GM12872 (cell line): Measurements from ENCODE around the gene ERICH2.

Source experiments
- TF ChIP-seq, protein P1 (sequence below): IDR thresholded peaks from 3 replicates; pipeline ENCODE4 v1.5.1; 2011; ENCODE audit warnings: low read depth, mild to moderate bottlenecking, low read length, moderate library complexity; ENCODE audit not compliant: insufficient read depth

The ERICH2 gene

DNA sequence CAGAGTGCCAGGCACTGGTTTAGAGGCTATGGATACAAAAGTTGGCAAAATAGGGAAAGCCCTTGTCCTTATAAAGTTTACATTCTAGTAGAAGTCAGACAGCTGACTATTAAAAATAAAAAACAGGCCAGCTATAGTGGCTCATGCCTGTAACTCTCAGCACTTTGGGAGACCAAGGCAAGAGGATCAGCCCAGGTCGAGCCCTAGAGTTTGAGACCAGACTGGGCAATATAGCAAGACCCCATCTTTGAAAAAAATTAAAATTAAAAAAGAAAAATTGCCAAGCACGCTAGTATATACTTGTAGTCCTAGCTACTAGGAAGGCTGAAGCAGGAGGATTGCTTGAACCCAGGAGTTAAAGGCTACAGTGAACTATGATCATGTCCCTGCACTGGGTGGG is 12.5 kb downstream of the ERICH2 start:
- TF ChIP-seq, protein P1, sequence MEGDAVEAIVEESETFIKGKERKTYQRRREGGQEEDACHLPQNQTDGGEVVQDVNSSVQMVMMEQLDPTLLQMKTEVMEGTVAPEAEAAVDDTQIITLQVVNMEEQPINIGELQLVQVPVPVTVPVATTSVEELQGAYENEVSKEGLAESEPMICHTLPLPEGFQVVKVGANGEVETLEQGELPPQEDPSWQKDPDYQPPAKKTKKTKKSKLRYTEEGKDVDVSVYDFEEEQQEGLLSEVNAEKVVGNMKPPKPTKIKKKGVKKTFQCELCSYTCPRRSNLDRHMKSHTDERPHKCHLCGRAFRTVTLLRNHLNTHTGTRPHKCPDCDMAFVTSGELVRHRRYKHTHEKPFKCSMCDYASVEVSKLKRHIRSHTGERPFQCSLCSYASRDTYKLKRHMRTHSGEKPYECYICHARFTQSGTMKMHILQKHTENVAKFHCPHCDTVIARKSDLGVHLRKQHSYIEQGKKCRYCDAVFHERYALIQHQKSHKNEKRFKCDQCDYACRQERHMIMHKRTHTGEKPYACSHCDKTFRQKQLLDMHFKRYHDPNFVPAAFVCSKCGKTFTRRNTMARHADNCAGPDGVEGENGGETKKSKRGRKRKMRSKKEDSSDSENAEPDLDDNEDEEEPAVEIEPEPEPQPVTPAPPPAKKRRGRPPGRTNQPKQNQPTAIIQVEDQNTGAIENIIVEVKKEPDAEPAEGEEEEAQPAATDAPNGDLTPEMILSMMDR: no peak

DNA sequence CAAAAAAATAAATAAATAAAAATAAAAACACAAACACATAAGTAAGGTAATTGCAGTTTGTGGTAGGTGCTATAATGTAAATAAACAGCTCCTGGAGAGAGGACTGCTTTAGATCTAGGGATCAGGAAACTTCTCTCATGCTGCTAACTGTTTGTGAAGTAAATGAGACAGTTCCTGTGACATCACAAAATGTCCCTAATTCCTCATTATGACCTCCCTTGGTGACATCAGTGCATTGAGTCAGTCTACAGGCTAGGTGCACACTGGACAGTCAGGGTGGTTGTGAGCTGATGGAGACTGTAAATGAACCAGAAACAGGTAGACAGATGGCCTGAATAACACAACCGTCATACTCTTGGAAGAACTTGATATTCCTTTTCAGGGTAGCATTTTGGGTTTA is 13.4 kb downstream of the ERICH2 start:
- TF ChIP-seq, protein P1: no peak

DNA sequence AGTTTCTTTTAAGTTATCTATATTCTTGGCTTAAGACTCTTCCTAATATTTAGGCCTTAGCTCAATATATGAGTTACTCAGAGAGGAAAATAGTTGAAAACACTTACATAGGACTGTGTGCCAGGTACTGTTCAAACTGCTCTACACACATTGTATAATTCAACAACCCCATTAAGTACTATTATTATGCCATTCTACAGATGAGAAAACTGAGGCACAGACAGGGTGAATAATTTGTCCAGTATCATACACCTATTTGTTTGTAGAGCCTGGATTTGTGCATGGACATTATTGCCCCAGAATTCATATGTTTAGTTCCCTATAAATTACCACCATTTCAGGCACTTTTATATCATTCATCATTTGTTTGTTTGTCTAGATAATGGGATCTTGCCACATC is 28.8 kb downstream of the ERICH2 start:
- TF ChIP-seq, protein P1: no peak

DNA sequence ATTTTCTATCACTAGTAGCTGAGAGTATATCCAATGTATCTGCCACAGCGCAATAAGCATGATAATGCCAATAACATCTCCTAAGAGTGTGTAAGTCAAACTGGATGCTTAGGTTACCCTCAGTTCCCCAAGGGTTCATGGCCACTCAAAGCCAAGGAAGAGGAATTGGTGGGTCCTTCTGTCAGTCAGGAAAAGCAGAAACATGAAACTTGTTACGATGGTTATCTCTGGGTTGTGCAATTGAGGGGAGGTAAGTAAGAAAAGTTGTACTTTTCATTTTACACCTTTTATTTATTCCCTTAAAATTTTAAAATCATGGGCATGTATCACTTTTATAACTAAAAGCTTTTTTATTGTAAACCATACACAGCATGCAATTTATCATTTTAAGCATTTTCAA is 36.4 kb downstream of the ERICH2 start:
- TF ChIP-seq, protein P1: no peak

DNA sequence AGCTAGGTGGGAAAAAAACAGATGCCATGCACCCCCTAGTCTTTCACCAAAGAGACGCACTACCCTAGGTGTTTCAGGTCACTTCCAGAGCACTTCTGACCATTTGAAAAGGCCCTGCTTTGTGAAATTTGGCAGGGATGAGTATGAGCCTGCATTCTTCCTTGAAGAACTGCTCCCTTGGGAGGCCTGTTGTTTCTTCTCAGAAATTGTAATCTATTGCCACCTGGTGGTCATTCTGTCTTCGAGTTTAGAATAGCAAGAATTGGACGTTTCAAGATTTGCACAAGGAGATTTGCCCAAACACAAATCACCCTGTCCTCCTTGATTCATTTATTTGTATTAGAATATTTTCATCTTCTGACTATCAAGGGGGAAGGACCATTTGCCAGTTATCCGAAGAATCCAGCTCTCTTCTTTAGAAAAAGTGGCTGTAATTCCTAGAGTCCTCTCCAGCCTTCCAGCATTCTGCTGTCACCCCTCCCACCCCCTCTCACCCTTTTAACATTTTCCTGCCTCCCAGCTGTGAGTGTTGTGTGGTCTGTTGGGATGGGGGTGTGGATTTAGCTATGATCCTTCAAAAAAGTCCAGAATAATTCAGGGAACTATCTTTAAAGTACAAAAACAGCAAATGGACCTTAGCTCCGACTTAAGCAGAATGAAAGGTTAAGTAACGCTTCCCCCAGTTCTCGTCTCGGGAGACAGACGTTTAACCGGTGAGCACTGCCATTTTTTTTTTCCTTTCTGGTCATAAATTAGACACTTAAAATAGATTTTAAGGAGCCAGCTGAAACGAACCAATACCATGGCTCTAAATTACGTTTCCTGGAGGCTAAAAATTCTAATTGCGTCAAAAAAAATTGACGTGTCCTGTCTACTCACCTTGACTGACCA is 42.8 kb downstream of the ERICH2 start:
- TF ChIP-seq, protein P1: peak; percentile 59

DNA sequence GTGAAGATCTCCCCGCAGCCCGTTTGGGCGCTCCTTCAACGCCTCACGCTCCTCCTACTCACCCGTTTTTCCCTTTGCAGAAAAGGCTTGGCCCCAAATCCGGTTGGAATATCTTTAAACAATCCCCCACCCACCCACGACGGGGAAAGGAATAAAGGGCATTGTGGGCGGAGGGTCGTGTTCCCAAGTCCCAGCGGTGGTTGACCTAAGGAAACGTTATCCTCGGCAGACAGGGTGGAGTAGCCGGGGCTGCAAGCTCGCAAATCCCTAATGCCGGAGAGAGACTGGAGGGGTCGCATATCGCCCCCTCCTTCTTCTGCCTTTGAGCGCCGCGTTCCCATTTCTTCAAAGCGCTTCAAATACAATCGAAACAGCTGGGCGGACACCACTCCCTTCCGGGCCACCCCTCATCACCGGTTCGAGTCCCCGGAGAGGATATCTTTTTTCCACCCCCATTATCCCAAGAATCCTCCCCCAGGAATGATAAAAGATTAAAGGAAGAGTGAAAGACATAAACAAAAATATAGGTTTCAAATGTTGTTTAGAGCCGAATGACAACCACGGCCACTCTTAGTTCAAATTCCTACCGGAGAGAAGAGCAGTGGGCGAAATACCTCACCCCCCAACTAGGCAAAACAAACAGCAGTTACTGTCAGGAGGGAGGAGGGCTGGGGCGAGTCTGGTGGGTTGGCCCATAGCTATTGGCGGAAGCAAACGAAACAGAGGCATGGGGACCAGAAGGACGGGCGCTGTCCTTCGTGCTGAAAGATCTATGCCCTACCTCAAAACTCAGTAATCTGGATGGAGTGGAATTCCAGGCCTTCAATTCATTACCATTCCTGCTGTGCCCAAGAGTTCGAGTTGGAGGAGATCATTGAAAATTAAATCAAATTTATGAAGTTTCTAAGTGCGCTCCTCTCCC is 43.7 kb downstream of the ERICH2 start:
- TF ChIP-seq, protein P1: no peak

DNA sequence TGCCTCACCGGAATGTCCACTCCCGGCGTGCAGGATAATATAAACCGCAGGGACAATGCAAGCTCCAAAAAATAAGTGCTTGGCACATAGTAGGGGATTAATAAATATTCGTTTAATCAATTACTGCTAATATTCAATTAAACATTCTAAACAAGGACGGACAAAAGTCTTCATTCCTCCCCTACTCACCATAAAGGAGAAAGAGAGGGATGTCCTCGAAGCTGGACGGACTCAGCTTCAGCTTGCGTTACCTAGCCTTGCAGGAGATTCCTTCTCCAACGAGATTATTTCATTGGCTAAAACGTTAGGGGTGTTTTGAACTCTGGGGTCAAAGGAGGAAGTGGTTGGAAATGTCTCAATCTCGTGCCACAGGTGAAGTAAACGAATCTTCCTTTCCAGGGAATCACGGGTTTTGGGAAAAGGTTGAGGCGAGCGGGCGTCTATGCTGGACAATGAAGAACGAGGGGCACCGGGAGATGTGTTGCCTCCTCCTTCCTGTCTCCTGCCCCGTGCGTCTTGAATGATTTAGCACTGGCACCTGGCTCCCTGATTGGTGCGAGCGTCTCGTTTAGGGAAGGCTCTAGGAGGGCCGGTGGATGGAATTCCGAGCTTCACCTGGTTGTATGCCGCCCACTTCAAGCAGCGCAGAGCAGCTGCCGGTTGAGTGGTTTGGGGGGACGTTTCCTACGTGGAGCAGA is 44.5 kb downstream of the ERICH2 start:
- TF ChIP-seq, protein P1: no peak
